Measurements from ENCODE around the gene CNOT9.

- TF ChIP-seq, protein P1, sequence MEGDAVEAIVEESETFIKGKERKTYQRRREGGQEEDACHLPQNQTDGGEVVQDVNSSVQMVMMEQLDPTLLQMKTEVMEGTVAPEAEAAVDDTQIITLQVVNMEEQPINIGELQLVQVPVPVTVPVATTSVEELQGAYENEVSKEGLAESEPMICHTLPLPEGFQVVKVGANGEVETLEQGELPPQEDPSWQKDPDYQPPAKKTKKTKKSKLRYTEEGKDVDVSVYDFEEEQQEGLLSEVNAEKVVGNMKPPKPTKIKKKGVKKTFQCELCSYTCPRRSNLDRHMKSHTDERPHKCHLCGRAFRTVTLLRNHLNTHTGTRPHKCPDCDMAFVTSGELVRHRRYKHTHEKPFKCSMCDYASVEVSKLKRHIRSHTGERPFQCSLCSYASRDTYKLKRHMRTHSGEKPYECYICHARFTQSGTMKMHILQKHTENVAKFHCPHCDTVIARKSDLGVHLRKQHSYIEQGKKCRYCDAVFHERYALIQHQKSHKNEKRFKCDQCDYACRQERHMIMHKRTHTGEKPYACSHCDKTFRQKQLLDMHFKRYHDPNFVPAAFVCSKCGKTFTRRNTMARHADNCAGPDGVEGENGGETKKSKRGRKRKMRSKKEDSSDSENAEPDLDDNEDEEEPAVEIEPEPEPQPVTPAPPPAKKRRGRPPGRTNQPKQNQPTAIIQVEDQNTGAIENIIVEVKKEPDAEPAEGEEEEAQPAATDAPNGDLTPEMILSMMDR (conservative IDR thresholded peaks at IDR 0.05; ENCODE audit: low read depth, low read length) = no peak
- no peak for TF ChIP-seq EZH2 (IDR thresholded peaks at IDR 0.05; ENCODE audit: low read length, unreplicated experiment)
Observed at GRCh38 chr2:218529990-218530389, 38.6 kb upstream of the CNOT9 start.
